Measurements from ENCODE around the gene ZDHHC14.

GRCh38 chr6:157684620-157685299, 303.8 kb downstream of the ZDHHC14 start:
- TF ChIP-seq CTCF (conservative IDR thresholded peaks at IDR 0.05; ENCODE audit: low read depth, low read length), result no peak
- no peak for TF ChIP-seq EZH2 (IDR thresholded peaks at IDR 0.05; ENCODE audit: borderline replicate concordance, low read depth, low read length, poor library complexity, severe bottlenecking)

Data from A673 (cell line).